ENCODE data around the gene ANO2.

GRCh38 chr12:5803532-5803931 is 141.5 kb downstream of the ANO2 start:
- TF ChIP-seq CTCF (IDR thresholded peaks at IDR 0.05) (no peak), POLR2A (IDR thresholded peaks at IDR 0.05; ENCODE audit: low read depth) (no peak)
